ENCODE results near the gene KRTAP5-11.

KRTAP5-11 gene

GRCh38 chr11:71532036-71532610 is 50.6 kb downstream of the KRTAP5-11 start:
- Histone ChIP-seq H3K36me3 (ENCODE audit: control insufficient read depth, insufficient read depth, low read length) (no peaks in the 10 kb centered on the region), H3K9me3 (ENCODE audit: control insufficient read depth, low read length) (no peaks in the 10 kb centered on the region), H3K4me1 (no peaks in the 10 kb centered on the region), H3K9ac (no peak overlapping the region), H3K4me3 (ENCODE audit: low read depth, low read length) (no peak overlapping the region), H2AFZ (no peak overlapping the region), H3K27ac (no peak overlapping the region), H3K79me2 (no peaks in the 10 kb centered on the region), H3K27me3 (ENCODE audit: control insufficient read depth, insufficient read depth, low read length) (no peaks in the 10 kb centered on the region), H3K4me2 (ENCODE audit: low read length) (no peak overlapping the region)
- TF ChIP-seq CTCF (IDR thresholded peaks at IDR 0.05) = no peak

Measured in parathyroid adenoma (tissue), 2 donors.